Measurements from ENCODE around the gene HDGFL2. TPM values are rescaled to one million over a fixed set of nuclear protein-coding genes. Genes with fewer than 3 reads are reported as not detected.

The HDGFL2 gene
- polyA plus RNA-seq, 3 donors from 2014 or later = 7.3 to 32.5 (median 16.1) TPM

GRCh38 chr19:4503132-4503824 lies 31.2 kb downstream of the HDGFL2 start:
- H3K27me3 Mint-ChIP-seq (ENCODE audit: low read depth in 3 of 3) = peaks cover 0 to 3% (median 2%) of the 10 kb centered on the region in 3 donors
- no peaks in the 10 kb centered on the region for H3K4me1 Mint-ChIP-seq
- no peak overlapping the region for H3K27ac Mint-ChIP-seq
- no peaks in the 10 kb centered on the region for H3K9me3 Mint-ChIP-seq
- no peak for DNase-seq
- peaks cover 0 to 4% (median 4%) of the 10 kb centered on the region in 3 donors for H3K36me3 Mint-ChIP-seq
- no peak overlapping the region for H3K4me3 Mint-ChIP-seq

DNA sequence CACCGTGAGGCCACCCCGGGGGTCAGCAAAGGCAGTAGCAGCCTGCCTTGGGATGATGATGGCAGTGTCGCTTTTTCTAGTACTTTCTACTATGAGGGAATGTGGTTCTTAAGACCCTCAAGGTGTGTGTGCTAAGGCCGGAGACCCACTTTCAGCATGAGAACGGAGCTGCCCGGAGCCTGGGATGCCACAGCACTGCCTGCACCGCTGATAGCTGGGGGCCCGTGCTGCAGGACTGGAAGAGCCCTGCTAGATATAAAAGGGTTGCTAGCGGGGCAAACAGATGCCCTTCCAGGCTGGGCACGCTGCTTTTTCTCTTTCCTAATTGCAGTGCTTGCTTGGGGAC lies 31.7 kb downstream of the HDGFL2 start:
- Mint-ChIP-seq H3K4me1 (no peaks in the 10 kb centered on the region), H3K4me3 (no peak overlapping the region), H3K36me3 (peaks cover 0 to 4% (median 4%) of the 10 kb centered on the region in 3 donors), H3K27ac (no peak overlapping the region), H3K27me3 (ENCODE audit: low read depth in 3 of 3) (peaks cover 0 to 3% (median 2%) of the 10 kb centered on the region in 3 donors), H3K9me3 (no peaks in the 10 kb centered on the region)
- no peak for DNase-seq

- no peak overlapping the region for H3K27ac Mint-ChIP-seq
- no peaks in the 10 kb centered on the region for H3K4me1 Mint-ChIP-seq
- H3K9me3 Mint-ChIP-seq = no peaks in the 10 kb centered on the region
- H3K4me3 Mint-ChIP-seq = no peak overlapping the region
- H3K36me3 Mint-ChIP-seq = peaks cover 0 to 4% (median 4%) of the 10 kb centered on the region in 3 donors
- H3K27me3 Mint-ChIP-seq (ENCODE audit: low read depth in 3 of 3) = peaks cover 0 to 3% (median 2%) of the 10 kb centered on the region in 3 donors
- DNase-seq = no peak
Observed at GRCh38 chr19:4504297-4504701, 32.2 kb downstream of the HDGFL2 start.

GRCh38 chr19:4504891-4505569 lies 32.9 kb downstream of the HDGFL2 start:
- H3K27ac Mint-ChIP-seq = no peak overlapping the region

GRCh38 chr19:4505570-4506448 lies 33.7 kb downstream of the HDGFL2 start:
- H3K27me3 Mint-ChIP-seq (ENCODE audit: low read depth in 3 of 3) = peaks cover 0 to 3% (median 2%) of the 10 kb centered on the region in 3 donors
- peak overlapping the region in 2 of 6 donors; percentile 32 to 77 for H3K27ac Mint-ChIP-seq

More at GRCh38 chr19:4504891-4505569, 32.9 kb downstream of the HDGFL2 start:
- no peak overlapping the region for H3K4me3 Mint-ChIP-seq
- H3K9me3 Mint-ChIP-seq = no peaks in the 10 kb centered on the region
- H3K27me3 Mint-ChIP-seq (ENCODE audit: low read depth in 3 of 3) = peaks cover 0 to 3% (median 2%) of the 10 kb centered on the region in 3 donors
- peaks cover 0 to 4% (median 4%) of the 10 kb centered on the region in 3 donors for H3K36me3 Mint-ChIP-seq
- no peak for DNase-seq
- H3K4me1 Mint-ChIP-seq = no peaks in the 10 kb centered on the region

GRCh38 chr19:4506449-4507149 lies 34.5 kb downstream of the HDGFL2 start:
- no peak overlapping the region for H3K4me3 Mint-ChIP-seq

More at GRCh38 chr19:4505570-4506448, 33.7 kb downstream of the HDGFL2 start:
- H3K4me1 Mint-ChIP-seq = no peaks in the 10 kb centered on the region
- H3K36me3 Mint-ChIP-seq = peaks cover 0 to 4% (median 4%) of the 10 kb centered on the region in 3 donors
- no peaks in the 10 kb centered on the region for H3K9me3 Mint-ChIP-seq
- H3K4me3 Mint-ChIP-seq = no peak overlapping the region
- no peak for DNase-seq

DNA sequence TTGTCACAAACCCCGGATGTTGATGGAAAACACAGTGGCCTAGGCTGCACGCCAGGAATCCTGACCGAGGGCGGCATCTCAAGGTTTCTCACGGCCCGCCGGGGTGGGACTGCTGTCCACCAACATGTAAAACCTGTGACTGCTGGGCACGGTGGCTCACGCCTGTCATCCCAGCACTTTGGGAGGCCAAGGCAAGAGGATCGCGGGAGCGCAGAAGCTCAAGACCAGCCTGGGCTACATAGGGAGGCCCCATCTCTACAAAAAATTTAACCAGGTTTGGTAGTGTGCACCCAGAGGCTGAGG lies 35.0 kb downstream of the HDGFL2 start:
- peaks cover 0 to 3% (median 2%) of the 10 kb centered on the region in 3 donors for H3K27me3 Mint-ChIP-seq (ENCODE audit: low read depth in 3 of 3)
- no peak overlapping the region for H3K4me3 Mint-ChIP-seq
- no peak overlapping the region for H3K27ac Mint-ChIP-seq
- no peak for DNase-seq
- H3K4me1 Mint-ChIP-seq = no peaks in the 10 kb centered on the region
- no peaks in the 10 kb centered on the region for H3K9me3 Mint-ChIP-seq
- peaks cover 0 to 4% (median 4%) of the 10 kb centered on the region in 3 donors for H3K36me3 Mint-ChIP-seq

More at GRCh38 chr19:4506449-4507149, 34.5 kb downstream of the HDGFL2 start:
- no peaks in the 10 kb centered on the region for H3K9me3 Mint-ChIP-seq
- peaks cover 0 to 4% (median 4%) of the 10 kb centered on the region in 3 donors for H3K36me3 Mint-ChIP-seq
- H3K4me1 Mint-ChIP-seq = no peaks in the 10 kb centered on the region
- H3K27me3 Mint-ChIP-seq (ENCODE audit: low read depth in 3 of 3) = peaks cover 0 to 3% (median 2%) of the 10 kb centered on the region in 3 donors
- DNase-seq = no peak
- peak overlapping the region in 1 of 6 donors; percentile 77 for H3K27ac Mint-ChIP-seq

DNA sequence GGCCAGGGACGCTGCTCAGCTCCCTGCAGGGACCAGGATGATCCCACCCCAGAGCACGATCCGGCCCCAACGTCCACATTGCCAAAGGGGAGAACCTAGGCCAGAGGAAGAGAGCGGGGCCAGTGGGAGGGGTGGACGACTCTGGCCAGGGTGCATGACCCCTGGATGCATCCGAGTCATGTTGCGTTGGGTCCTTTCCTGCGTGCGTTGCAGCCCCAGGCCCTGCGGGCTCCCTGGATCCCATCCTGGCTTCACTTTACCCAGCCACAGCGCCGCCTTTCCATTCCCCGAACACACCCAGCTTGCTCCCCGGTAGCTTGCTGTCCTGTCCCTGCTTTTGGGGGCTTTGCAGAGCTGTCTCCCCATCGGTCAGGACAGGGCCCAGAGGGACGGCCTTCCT lies 35.7 kb downstream of the HDGFL2 start:
- Mint-ChIP-seq H3K4me1 (no peaks in the 10 kb centered on the region), H3K36me3 (peaks cover 0 to 4% (median 4%) of the 10 kb centered on the region in 3 donors), H3K27me3 (ENCODE audit: low read depth in 3 of 3) (peaks cover 0 to 3% (median 2%) of the 10 kb centered on the region in 3 donors), H3K9me3 (no peaks in the 10 kb centered on the region), H3K27ac (no peak overlapping the region), H3K4me3 (no peak overlapping the region)
- DNase-seq = no peak

- no peak for DNase-seq
- Mint-ChIP-seq H3K36me3 (peaks cover 0 to 4% (median 4%) of the 10 kb centered on the region in 3 donors), H3K27ac (no peak overlapping the region), H3K9me3 (no peaks in the 10 kb centered on the region), H3K4me1 (no peaks in the 10 kb centered on the region), H3K4me3 (no peak overlapping the region), H3K27me3 (ENCODE audit: low read depth in 3 of 3) (peaks cover 0 to 3% (median 2%) of the 10 kb centered on the region in 3 donors)
Observed at GRCh38 chr19:4508698-4509097, 36.6 kb downstream of the HDGFL2 start.

GRCh38 chr19:4510435-4511255 lies 38.5 kb downstream of the HDGFL2 start:
- no peak for DNase-seq
- peaks cover 0 to 4% (median 4%) of the 10 kb centered on the region in 3 donors for H3K36me3 Mint-ChIP-seq
- peaks cover 0 to 3% (median 2%) of the 10 kb centered on the region in 3 donors for H3K27me3 Mint-ChIP-seq (ENCODE audit: low read depth in 3 of 3)
- no peaks in the 10 kb centered on the region for H3K4me1 Mint-ChIP-seq
- H3K27ac Mint-ChIP-seq = no peak overlapping the region
- no peaks in the 10 kb centered on the region for H3K9me3 Mint-ChIP-seq
- H3K4me3 Mint-ChIP-seq = no peak overlapping the region

- H3K9me3 Mint-ChIP-seq = no peaks in the 10 kb centered on the region
- DNase-seq = no peak
- peaks cover 0 to 2% (median 0%) of the 10 kb centered on the region in 3 donors for H3K27me3 Mint-ChIP-seq (ENCODE audit: low read depth in 3 of 3)
- no peaks in the 10 kb centered on the region for H3K36me3 Mint-ChIP-seq
- H3K27ac Mint-ChIP-seq = no peak overlapping the region
- H3K4me3 Mint-ChIP-seq = no peak overlapping the region
- H3K4me1 Mint-ChIP-seq = no peaks in the 10 kb centered on the region
Observed at GRCh38 chr19:4511300-4512054, 39.4 kb downstream of the HDGFL2 start.

- Mint-ChIP-seq H3K36me3 (no peaks in the 10 kb centered on the region), H3K4me1 (no peaks in the 10 kb centered on the region), H3K4me3 (no peak overlapping the region), H3K27me3 (ENCODE audit: low read depth in 3 of 3) (peaks cover 0 to 2% (median 0%) of the 10 kb centered on the region in 3 donors), H3K9me3 (no peaks in the 10 kb centered on the region), H3K27ac (no peak overlapping the region)
- DNase-seq = no peak
Observed at GRCh38 chr19:4512070-4512469, 40.0 kb downstream of the HDGFL2 start.
